Measurements from ENCODE around the gene PLA2G3.
"Not testable (repeated sequence)": the region's sequence is repeated elsewhere in the genome, so short reads cannot be mapped to it uniquely, and the experiment has no call there.

Gene PLA2G3

DNA sequence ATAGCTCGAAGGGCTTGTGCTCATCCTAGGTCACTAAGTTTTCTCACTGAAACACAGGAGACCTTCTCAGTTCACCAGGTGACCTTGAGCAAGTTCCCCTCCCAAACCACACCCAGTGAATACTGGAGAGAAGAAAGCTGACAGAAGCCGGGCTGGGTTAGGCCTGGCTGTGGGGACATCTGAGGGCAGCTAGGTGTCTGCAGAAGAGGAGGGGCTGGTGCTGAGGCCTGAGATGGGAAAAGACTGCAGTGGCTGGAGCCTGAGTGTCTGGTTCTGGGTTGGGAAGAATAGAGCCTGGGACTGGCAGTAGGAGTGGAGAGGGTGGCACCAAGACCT lies 18.1 kb downstream of the PLA2G3 start:
- DNase-seq: no peak

- DNase-seq: no peak
These were observed 18.9 kb downstream of the PLA2G3 start for GRCh38 chr22:31121403-31121802.

- DNase-seq: no peak
These were observed 19.7 kb downstream of the PLA2G3 start for GRCh38 chr22:31120642-31121041.

- DNase-seq: no peak
These were observed 20.1 kb downstream of the PLA2G3 start for GRCh38 chr22:31120230-31120629.

DNA sequence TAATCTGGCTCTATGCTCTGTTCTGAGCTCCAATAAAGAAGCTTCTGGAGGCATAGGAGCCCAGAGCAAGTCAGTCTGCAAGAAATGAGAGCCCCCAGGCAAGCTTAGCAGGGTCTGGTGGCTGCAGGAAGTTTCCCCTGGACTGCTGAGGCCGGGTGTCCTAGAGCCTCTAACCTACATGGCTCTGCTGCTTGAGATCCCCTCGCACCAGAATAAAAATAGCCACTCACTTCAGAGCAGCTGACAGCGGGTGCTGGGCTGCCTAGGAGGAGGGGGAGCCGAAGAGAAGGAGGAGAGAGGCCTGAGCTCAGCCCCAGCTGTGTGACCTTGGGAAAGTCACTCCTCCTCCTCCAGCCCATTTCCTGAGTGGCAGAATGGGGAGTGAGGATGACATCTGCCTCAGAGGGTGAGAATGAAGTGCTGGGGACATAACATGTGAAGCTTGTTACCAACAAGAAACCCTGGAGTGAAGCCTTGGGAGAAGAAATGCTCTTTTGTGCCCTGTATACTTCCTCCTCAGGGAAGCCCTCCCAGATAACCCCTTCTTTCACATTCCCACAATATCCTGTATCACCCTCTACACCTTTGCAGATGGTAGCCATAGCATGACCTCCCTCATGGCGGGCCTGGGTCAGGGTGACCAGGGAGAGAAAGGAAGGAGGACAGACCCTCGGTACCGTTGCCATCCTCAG lies 21.1 kb downstream of the PLA2G3 start:
- no peak for DNase-seq

GRCh38 chr22:31118046-31118820 lies 22.1 kb downstream of the PLA2G3 start:
- no peak for DNase-seq

DNA sequence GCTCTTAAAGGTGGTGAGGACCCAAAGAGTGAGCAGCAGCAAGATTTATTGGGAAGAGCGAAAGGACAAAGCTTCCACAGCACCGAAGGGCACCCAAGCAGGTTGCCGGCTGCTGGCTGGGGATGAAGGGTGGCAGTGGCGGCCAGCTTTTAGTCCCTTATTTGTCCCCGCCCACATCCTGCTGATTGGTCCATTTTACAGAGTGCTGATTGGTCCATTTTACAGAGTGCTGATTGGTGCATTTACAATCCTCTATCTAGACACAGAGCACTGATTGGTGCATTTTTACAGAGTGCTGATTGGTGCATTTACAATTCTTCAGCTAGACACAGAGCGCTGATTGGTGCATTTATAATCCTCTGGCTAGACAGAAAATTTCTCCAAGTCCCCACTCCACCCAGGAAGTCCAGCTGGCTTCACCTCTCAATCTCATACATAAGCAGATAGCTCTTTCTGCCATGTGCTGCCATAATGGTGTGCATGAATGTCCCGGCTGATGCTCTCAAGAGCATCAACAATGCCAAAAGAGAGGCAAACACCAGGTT lies 27.7 kb downstream of the PLA2G3 start:
- not testable (repeated sequence) for DNase-seq

GRCh38 chr22:31107894-31108218 lies 32.5 kb downstream of the PLA2G3 start:
- no peak for DNase-seq

DNA sequence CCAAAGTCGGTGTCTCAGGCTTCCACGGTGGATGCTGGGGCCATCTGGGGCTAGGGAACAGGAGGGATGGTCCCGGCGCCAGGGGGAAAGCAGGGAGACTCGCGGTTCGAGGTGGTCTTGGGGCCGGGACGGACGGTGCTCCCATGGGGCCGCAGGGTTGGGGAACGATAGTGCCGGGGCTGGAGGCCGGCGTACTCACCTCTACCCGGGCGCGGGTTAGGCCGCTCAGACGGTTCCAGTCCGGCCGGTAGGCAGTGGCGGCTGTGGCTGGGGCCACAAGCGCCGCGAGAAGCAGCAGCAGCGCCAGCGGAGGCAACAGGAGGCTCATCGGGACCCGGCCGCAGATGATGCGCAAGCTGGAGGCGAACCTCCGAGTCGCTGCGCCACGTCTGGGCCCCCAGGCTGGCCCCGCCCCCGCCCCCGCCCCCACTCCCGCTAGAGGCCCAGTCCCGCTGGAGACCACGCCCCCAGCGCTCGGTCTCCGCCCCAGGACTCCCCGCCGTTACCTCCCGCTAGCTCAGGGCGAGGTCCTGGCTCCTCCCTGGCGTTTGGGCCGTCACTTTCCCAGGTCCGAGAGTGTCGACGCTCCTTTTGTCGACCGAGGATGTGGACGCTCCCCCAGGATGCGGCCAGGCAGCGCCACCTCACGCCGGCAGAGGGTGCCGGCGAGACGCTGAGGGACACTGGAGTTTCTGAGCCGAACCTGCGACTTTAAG lies 33.0 kb downstream of the PLA2G3 start, which contains the start of gene SELENOM:
Gene SELENOM, minus strand, starts transcription at position 391 of the 716 bp plus-strand sequence. Its CDS starts 63 bp downstream, at position 328.
- peak; percentile 99 for DNase-seq

GRCh38 chr22:31106731-31107177 lies 33.6 kb downstream of the PLA2G3 start:
- no peak for DNase-seq

- peak; percentile 27 for DNase-seq
These were observed 34.2 kb downstream of the PLA2G3 start for GRCh38 chr22:31106001-31106571.

GRCh38 chr22:31105282-31105929 lies 34.9 kb downstream of the PLA2G3 start:
- no peak for DNase-seq

GRCh38 chr22:31104869-31105268 lies 35.4 kb downstream of the PLA2G3 start:
- no peak for DNase-seq

DNA sequence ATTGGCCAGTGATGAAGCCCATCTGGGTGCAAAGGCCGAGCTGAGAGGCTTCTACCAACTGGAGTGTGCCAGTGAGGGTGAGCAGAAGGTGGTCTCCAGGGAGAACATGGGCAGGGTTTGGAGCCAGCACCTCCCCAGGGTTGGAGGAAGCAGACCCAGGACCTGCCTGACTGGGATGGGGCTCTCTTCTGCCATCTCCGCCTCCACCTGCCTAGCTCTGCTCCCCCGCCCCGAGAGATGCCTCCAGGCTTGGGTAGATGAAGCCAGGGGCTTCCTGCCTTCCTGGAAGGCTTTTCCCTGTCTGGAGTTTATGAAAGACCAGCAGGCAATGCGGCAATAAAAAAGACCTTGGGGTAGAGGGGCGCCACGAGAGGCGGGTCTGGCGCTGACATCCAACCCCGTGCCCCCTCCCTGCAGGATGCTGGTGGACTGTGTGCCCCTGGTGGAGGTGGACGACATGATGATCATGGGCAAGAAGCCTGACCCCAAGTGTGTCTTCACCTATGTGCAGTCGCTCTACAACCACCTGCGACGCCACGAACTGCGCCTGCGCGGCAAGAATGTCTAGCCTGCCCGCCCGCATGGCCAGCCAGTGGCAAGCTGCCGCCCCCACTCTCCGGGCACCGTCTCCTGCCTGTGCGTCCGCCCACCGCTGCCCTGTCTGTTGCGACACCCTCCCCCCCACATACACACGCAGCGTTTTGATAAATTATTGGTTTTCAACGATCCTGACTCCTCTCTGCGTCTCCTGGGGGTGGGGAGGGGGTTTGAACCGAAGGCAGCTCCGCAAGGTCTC lies 36.2 kb downstream of the PLA2G3 start:
- no peak for DNase-seq

DNA sequence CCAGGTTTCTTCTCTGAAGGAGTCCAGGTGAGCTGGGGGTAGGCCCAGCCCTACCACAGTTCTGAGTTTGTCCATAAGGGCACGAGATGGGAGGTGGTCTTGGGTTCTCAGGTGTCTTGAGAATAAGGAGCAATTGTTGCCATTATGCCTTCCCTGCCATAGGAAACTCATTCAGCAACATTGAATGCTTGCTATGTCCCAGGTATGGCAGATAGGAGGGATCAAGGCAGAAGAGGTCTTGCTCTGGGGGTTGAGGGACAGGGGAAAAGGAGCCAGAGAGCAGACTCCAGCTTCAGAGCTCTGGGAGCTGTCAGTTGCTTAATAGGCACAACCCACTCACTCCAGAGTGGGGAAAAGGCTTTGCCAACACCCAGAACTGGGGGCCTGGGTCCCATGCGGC lies 37.2 kb downstream of the PLA2G3 start:
- DNase-seq: no peak

- DNase-seq: no peak
These were observed 37.7 kb downstream of the PLA2G3 start for GRCh38 chr22:31102441-31103081.

- no peak for DNase-seq
These were observed 39.4 kb downstream of the PLA2G3 start for GRCh38 chr22:31100762-31101525.

DNA sequence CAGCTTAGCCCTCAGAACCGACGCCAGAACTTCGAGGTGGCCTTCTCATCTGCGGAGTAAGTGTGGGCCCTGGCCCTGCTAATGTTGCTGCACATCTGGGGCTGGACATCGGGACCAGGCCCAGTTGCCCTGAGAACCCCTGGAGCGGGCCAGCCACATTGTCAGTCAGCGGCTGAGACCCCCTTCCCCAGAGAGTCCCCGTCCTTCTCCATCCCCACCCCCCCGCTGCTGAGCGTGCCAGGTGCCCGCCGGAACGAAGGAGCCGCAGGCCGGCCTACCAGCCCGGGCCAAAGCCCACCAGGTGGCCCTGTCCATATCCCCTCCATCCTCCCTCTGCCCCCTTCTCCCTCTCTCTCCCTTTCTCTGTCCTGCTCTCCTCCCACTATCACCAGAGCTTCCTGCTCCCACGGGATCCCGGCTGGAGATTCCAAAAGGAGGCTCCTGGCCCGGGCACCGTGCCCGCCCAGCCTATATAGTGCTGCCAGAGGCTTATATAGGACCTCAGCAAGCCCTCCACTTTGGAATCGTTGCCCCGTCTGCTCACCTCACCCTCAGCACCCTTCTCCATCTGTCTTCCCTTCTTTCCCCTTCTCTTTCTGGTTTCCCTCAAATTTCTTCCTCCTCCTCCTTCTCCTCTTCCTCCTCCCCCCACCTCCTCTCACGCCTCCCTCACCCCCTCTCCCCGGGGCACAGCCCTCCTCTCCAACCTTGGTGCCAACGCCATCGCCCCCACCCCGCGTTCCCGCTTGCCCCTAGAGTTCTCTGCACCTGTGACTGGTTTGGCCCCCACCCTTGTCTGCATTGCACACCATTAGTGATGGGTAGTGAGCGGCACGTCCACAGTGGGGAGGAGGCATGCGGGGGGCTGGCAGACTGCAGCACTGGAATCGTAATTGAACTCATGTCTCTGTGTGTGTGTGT lies 40.2 kb downstream of the PLA2G3 start:
- DNase-seq: no peak

DNA sequence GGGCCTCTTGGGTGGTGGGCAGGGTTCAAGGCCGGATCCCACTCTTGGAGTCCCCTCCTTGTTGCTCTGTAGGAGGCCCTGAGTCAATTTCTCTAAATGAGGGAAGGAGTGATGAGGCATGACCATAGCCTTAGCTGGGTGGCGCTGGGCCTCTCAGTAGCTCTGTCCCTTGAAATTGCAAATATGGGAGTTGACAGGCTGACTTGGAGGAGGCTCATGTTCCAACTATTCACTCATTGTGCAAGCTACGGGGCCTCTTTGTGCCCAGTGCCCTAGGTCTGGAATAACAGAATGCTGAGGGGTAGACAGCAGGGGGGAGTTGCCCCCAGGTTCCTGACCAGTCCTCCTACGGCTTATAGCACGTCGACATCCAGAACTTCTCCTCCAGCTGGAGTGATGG lies 40.9 kb downstream of the PLA2G3 start:
- DNase-seq: no peak
